OCI-LY3 (cell line): ENCODE data around the gene GPR31.

Experiments
- CTCF ChIP-seq: fragments of 200-600, 300-600 bp; sonication (generic); IDR thresholded peaks from 2 replicates; pipeline ENCODE4 v1.5.1; 2014; ENCODE audit warnings: antibody characterized with exemption, low read length, low read depth
- EZH2phosphoT487 ChIP-seq: fragments of 200-600 bp; shearing (Covaris generic); IDR thresholded peaks from 2 replicates; pipeline ENCODE4 v1.6.1; 2018; ENCODE audit warnings: antibody characterized with exemption, mixed run types, low read depth

- TF ChIP-seq EZH2phosphoT487 = no peak
- TF ChIP-seq CTCF = no peak
Measured at GRCh38 chr6:167129159-167129558, 28.6 kb downstream of the GPR31 start.
